SU-DHL-6 (cell line): ENCODE data around the gene ERCC3.

ENCODE experiments used
- H2AFZ ChIP-seq: fragments of 200-600 bp; sonication (generic); 2 replicates; pipeline ENCODE4 v1.6.1; 2014; ENCODE audit warnings: low read depth, mild to moderate bottlenecking, moderate library complexity, mixed read lengths, antibody characterized with exemption, low read length; ENCODE audit not compliant: severe bottlenecking
- H3F3A ChIP-seq: fragments of 200-600 bp; shearing (Covaris generic); 2 replicates; pipeline ENCODE4 v1.6.0; 2016; ENCODE audit warnings: antibody characterized with exemption, mild to moderate bottlenecking; ENCODE audit not compliant: insufficient read depth
- H3K27ac ChIP-seq: fragments of 200-600 bp; sonication (generic); 2 replicates; pipeline ENCODE4 v1.5.1; 2016; ENCODE audit warnings: low read depth, mild to moderate bottlenecking, low read length, moderate library complexity, mixed read lengths
- H3K27me3 ChIP-seq: fragments of 200-600 bp; sonication (generic), shearing (Covaris generic); 2 replicates; pipeline ENCODE4 v1.6.0; 2014; ENCODE audit warnings: mild to moderate bottlenecking, low read length
- H3K36me3 ChIP-seq: fragments of 200-600 bp; sonication (generic); 2 replicates; pipeline ENCODE4 v1.6.1; 2014; ENCODE audit warnings: mild to moderate bottlenecking, low read length, mixed read lengths
- H3K4me2 ChIP-seq: fragments of 300-600, 200-600 bp; shearing (Covaris generic), sonication (generic); 2 replicates; pipeline ENCODE4 v1.6.0; 2014; ENCODE audit warnings: low read length, low read depth, mild to moderate bottlenecking; ENCODE audit not compliant: poor library complexity, severe bottlenecking
- H3K4me3 ChIP-seq: fragments of 200-600 bp; sonication (generic); 2 replicates; pipeline ENCODE4 v1.5.1; 2014; ENCODE audit warnings: antibody characterized with exemption, low read length, mild to moderate bottlenecking, mixed read lengths; ENCODE audit not compliant: insufficient read depth, poor library complexity, severe bottlenecking
- H3K79me2 ChIP-seq: fragments of 200-600 bp; sonication (generic); 2 replicates; pipeline ENCODE4 v1.6.1; 2014; ENCODE audit warnings: mild to moderate bottlenecking, low read length, moderate library complexity; ENCODE audit not compliant: insufficient read depth
- H3K9ac ChIP-seq: fragments of 200-600 bp; sonication (generic); 2 replicates; pipeline ENCODE4 v1.7.0; 2014; ENCODE audit warnings: mild to moderate bottlenecking, low read length
- H3K9me2 ChIP-seq: fragments of 200-600 bp; sonication (generic); replicated peaks from 2 replicates; pipeline ENCODE4 v1.6.1; 2014; ENCODE audit warnings: low read length; ENCODE audit not compliant: insufficient read depth
- H3K9me3 ChIP-seq: fragments of 200-600 bp; sonication (generic); 2 replicates; pipeline ENCODE4 v1.6.1; 2014; ENCODE audit warnings: low read length, mixed read lengths; ENCODE audit not compliant: insufficient read depth
- H4K20me1 ChIP-seq: fragments of 200-600 bp; sonication (generic); 2 replicates; pipeline ENCODE4 v1.6.1; 2014; ENCODE audit warnings: low read depth, mild to moderate bottlenecking, antibody characterized with exemption, low read length, moderate library complexity, mixed read lengths
- CTCF ChIP-seq: fragments of 200-600 bp; sonication (generic); IDR thresholded peaks from one replicate; pipeline ENCODE4 v1.5.1; 2017; ENCODE audit warnings: antibody characterized with exemption, mild to moderate bottlenecking, low read length, moderate library complexity; ENCODE audit not compliant: insufficient read depth, poor library complexity, severe bottlenecking
- EZH2phosphoT487 ChIP-seq: fragments of 200-600 bp; sonication (generic), shearing (Covaris generic); conservative IDR thresholded peaks from 2 replicates; pipeline ENCODE4 v1.6.1; 2018; ENCODE audit warnings: mild to moderate bottlenecking, antibody characterized with exemption, low read length, moderate library complexity, mixed read lengths

ERCC3 gene

DNA sequence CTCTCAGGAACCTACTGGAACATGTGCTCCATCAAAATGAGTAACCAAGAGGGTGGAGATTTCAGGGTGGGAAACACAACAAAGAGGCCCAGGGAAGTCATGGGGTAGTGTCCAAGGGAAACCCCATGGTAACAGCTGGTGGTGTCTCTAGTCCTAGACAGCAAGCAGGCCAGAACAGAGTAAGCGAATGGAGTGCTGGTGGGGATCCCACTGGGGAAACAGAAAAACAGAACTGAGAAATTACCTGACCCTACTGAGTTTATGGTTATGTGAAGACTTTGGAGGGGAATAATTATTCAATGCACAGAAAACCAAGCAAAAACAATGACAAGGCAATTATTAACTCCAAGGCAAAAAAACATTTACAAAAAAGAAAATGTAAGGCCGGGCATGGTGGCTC, 16.9 kb downstream of the ERCC3 start:
- Histone ChIP-seq H3K4me2 (no peak overlapping the region), H3K27me3 (no peaks in the 10 kb centered on the region), H3K9me2 (no peaks in the 10 kb centered on the region), H3K36me3 (peaks cover 6% of the 10 kb centered on the region), H3K9me3 (no peaks in the 10 kb centered on the region), H4K20me1 (no peaks in the 10 kb centered on the region; the same call in 1 of the 2 replicates), H2AFZ (no peak overlapping the region), H3F3A (no peaks in the 10 kb centered on the region), H3K79me2 (peaks cover 6% of the 10 kb centered on the region; the same call in 1 of the 2 replicates), H3K27ac (no peak overlapping the region), H3K4me3 (no peak overlapping the region), H3K9ac (no peak overlapping the region)
- TF ChIP-seq EZH2phosphoT487 (no peak), CTCF (no peak)

DNA sequence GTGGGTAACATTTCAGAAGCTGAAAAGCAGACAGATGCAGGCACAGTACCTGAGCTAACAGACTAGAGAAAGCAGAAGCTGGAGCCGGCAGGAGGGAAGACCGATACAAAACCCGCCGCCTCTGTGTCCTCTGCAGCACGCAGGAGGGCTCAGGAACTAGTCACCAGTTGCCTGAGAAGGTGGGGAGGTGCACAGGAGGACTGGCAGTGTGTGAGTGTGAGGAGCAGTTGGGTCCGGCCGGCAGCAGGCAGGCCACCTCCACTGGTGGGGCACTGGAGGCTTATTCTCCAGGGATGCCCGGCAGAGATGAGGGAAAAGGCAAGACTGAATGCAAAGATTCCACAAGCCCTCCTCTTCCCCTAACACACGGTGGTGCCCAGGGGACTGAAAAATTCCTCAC, 18.2 kb downstream of the ERCC3 start:
- Histone ChIP-seq H3K79me2 (peaks cover under 1% of the 10 kb centered on the region; the same call in 1 of the 2 replicates), H3K9ac (no peak overlapping the region), H4K20me1 (no peaks in the 10 kb centered on the region; the same call in 1 of the 2 replicates), H3K4me3 (no peak overlapping the region), H3K27me3 (no peaks in the 10 kb centered on the region), H2AFZ (no peak overlapping the region), H3K9me3 (no peaks in the 10 kb centered on the region), H3K4me2 (no peak overlapping the region), H3K9me2 (no peaks in the 10 kb centered on the region), H3F3A (no peaks in the 10 kb centered on the region), H3K36me3 (peaks cover 12% of the 10 kb centered on the region), H3K27ac (no peak overlapping the region)
- TF ChIP-seq EZH2phosphoT487: no peak
- TF ChIP-seq CTCF: no peak

DNA sequence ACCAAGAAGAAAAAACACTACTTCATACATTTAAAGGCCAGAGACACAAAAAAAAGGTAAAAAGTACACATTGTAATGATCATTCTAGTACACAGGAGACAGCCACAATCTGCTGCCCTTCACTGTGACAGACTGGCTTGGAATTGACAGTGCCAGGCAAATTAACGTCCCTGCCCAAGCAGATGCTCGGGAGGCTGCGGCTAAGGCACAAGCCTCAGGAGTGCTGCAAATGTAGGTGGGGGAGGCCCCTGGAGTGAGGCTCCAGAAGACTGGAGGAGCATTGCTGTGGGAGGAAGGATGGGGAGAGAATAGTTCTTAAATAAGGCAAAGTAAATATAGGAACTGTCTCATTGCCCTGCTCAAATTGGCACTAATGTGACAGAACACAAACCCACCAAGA, 18.6 kb downstream of the ERCC3 start:
- H3K27me3 ChIP-seq: no peaks in the 10 kb centered on the region
- H3K4me3 ChIP-seq: no peak overlapping the region
- peaks cover 14% of the 10 kb centered on the region for H3K36me3 ChIP-seq
- no peaks in the 10 kb centered on the region for H3K9me3 ChIP-seq
- TF ChIP-seq CTCF: no peak
- TF ChIP-seq EZH2phosphoT487: no peak
- no peak overlapping the region for H2AFZ ChIP-seq
- H3F3A ChIP-seq: no peaks in the 10 kb centered on the region
- H3K79me2 ChIP-seq: no peaks in the 10 kb centered on the region; the same call in 1 of the 2 replicates
- H4K20me1 ChIP-seq: no peaks in the 10 kb centered on the region
- H3K9me2 ChIP-seq: no peaks in the 10 kb centered on the region
- H3K9ac ChIP-seq: no peak overlapping the region
- no peak overlapping the region for H3K27ac ChIP-seq
- no peak overlapping the region for H3K4me2 ChIP-seq

DNA sequence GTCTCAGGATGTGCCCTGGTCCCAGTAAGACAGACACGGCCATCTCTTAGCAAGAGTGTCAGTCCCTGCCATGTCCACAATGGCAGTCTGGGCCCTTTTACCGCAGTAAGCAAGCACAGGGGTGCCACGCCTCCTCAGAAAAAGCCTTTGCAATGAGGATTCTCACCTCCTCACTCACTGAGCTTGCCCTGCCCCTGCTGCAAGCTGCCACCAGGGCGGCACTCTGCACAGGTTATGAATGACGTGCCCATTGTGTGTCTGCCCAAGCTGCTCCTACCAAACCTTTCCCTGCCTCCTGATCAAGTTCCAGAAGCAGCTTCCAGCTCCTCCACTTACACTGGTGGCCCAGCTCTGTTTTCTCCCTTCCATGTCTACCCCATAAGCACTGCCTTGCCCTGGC, 23.3 kb downstream of the ERCC3 start:
- Histone ChIP-seq H3K9ac (no peak overlapping the region), H3K9me3 (no peaks in the 10 kb centered on the region), H3K27ac (no peak overlapping the region), H3K4me3 (no peak overlapping the region), H2AFZ (no peak overlapping the region), H3K36me3 (peaks cover 16% of the 10 kb centered on the region), H3K9me2 (no peaks in the 10 kb centered on the region), H3K4me2 (no peak overlapping the region), H3K79me2 (no peaks in the 10 kb centered on the region), H3F3A (no peaks in the 10 kb centered on the region), H4K20me1 (no peaks in the 10 kb centered on the region), H3K27me3 (no peaks in the 10 kb centered on the region)
- peak; percentile 17 for TF ChIP-seq CTCF
- no peak for TF ChIP-seq EZH2phosphoT487
